ENCODE results near the gene SLC25A31.

The SLC25A31 gene

DNA sequence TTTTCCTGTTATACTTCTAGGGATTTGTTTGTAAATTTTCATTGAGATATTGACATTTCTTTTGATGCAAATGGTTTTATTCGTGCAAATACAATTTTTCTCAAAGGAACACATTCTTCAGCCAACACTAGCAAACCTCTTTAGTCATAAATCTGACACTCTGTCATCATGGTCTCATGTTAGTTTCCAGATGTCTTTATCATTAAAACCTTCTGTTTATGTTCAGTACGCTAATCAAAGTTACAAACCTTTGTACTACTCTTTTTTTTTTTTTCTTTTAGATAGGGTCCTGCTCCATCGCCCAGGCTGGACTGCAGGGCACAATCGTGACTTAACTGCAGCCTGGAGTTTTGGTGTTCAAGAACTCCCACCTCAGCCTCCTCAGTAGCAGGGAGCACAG is 7.1 kb downstream of the SLC25A31 start:
- Histone ChIP-seq H3K36me3 (ENCODE audit: low read depth) (no peaks in the 10 kb centered on the region), H3K4me3 (ENCODE audit: severe bottlenecking) (no peak overlapping the region), H3K4me1 (ENCODE audit: insufficient read depth, poor library complexity, severe bottlenecking) (no peaks in the 10 kb centered on the region), H3K27me3 (ENCODE audit: insufficient read depth, poor library complexity, severe bottlenecking) (no peaks in the 10 kb centered on the region), H3K9me3 (ENCODE audit: severe bottlenecking) (no peaks in the 10 kb centered on the region), H3K27ac (ENCODE audit: poor library complexity, severe bottlenecking) (no peak overlapping the region)
- TF ChIP-seq, protein P1, sequence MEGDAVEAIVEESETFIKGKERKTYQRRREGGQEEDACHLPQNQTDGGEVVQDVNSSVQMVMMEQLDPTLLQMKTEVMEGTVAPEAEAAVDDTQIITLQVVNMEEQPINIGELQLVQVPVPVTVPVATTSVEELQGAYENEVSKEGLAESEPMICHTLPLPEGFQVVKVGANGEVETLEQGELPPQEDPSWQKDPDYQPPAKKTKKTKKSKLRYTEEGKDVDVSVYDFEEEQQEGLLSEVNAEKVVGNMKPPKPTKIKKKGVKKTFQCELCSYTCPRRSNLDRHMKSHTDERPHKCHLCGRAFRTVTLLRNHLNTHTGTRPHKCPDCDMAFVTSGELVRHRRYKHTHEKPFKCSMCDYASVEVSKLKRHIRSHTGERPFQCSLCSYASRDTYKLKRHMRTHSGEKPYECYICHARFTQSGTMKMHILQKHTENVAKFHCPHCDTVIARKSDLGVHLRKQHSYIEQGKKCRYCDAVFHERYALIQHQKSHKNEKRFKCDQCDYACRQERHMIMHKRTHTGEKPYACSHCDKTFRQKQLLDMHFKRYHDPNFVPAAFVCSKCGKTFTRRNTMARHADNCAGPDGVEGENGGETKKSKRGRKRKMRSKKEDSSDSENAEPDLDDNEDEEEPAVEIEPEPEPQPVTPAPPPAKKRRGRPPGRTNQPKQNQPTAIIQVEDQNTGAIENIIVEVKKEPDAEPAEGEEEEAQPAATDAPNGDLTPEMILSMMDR (IDR thresholded peaks at IDR 0.05; ENCODE audit: poor library complexity, severe bottlenecking) = no peak
- ATAC-seq (ENCODE audit: low read depth) = no peak
- DNase-seq (ENCODE audit: low spot score) = no peak

DNA sequence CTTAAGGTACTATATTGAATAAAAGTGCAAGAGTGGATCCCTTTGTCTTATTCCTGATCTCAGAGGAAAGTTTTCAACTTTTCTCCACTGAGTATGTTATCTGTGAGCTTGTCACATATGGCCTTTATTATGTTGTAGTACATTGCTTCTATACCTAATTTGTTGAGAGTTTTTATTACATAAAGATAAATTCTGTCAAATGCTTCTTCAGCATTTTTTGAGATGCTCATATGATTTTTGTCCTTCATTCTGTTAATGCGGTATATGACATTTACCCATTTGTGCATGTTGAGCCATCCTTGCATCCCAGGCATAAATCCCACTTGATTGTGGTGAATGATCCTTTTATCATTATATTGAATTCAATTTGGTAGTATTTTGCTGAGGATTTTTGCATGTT is 11.0 kb downstream of the SLC25A31 start:
- no peak overlapping the region for H3K27ac ChIP-seq (ENCODE audit: poor library complexity, severe bottlenecking)
- H3K27me3 ChIP-seq (ENCODE audit: insufficient read depth, poor library complexity, severe bottlenecking) = no peaks in the 10 kb centered on the region
- no peaks in the 10 kb centered on the region for H3K9me3 ChIP-seq (ENCODE audit: severe bottlenecking)
- no peak overlapping the region for H3K4me3 ChIP-seq (ENCODE audit: severe bottlenecking)
- TF ChIP-seq, protein P1 (IDR thresholded peaks at IDR 0.05; ENCODE audit: poor library complexity, severe bottlenecking) = no peak
- DNase-seq (ENCODE audit: low spot score) = no peak
- H3K4me1 ChIP-seq (ENCODE audit: insufficient read depth, poor library complexity, severe bottlenecking) = no peaks in the 10 kb centered on the region
- no peaks in the 10 kb centered on the region for H3K36me3 ChIP-seq (ENCODE audit: low read depth)
- ATAC-seq (ENCODE audit: low read depth) = no peak

DNA sequence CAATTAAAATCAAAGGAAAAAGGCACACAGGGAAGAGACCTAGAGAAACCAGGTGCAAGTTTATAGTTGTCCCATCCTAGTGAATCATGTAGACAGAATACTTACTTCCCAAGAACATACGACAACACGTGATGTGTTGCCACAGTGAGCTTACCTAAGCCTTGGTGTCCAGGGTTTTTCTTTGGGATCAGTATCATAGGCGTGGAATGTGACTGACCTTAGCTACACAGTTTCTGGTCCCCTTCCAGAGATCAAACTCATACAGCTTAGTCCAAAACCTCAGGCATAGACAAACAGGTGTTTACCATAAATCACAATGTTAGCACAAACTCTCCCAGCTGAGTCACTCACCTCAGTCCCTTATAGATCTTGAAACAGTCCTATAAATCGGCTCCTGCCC is 17.7 kb downstream of the SLC25A31 start:
- no peak for ATAC-seq (ENCODE audit: low read depth)
- Histone ChIP-seq H3K27me3 (ENCODE audit: insufficient read depth, poor library complexity, severe bottlenecking) (no peaks in the 10 kb centered on the region), H3K4me1 (ENCODE audit: insufficient read depth, poor library complexity, severe bottlenecking) (no peaks in the 10 kb centered on the region), H3K9me3 (ENCODE audit: severe bottlenecking) (no peaks in the 10 kb centered on the region), H3K27ac (ENCODE audit: poor library complexity, severe bottlenecking) (no peak overlapping the region), H3K4me3 (ENCODE audit: severe bottlenecking) (no peak overlapping the region), H3K36me3 (ENCODE audit: low read depth) (no peaks in the 10 kb centered on the region)
- TF ChIP-seq, protein P1 (IDR thresholded peaks at IDR 0.05; ENCODE audit: poor library complexity, severe bottlenecking) = no peak
- DNase-seq (ENCODE audit: low spot score) = no peak

DNA sequence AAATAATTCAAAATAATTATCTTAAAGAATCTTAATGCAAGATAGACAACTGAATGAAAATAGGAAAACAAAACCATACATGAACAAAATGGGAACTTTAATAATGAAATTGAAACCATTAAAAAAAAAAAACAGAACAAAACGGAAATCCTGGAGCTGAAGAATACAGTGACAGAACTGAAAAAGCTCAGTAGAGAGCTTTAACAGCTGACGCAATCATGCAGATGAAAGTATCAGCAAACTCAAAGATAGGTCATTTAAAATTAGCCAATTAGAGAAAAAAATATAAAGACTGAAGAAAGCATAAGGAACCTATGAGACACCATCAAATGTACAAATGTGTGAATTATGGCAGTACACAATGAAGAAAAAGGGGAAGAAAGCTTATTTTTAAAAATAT is 18.8 kb downstream of the SLC25A31 start:
- no peaks in the 10 kb centered on the region for H3K27me3 ChIP-seq (ENCODE audit: insufficient read depth, poor library complexity, severe bottlenecking)
- no peak overlapping the region for H3K4me3 ChIP-seq (ENCODE audit: severe bottlenecking)
- TF ChIP-seq, protein P1 (IDR thresholded peaks at IDR 0.05; ENCODE audit: poor library complexity, severe bottlenecking) = no peak
- H3K9me3 ChIP-seq (ENCODE audit: severe bottlenecking) = no peaks in the 10 kb centered on the region
- H3K27ac ChIP-seq (ENCODE audit: poor library complexity, severe bottlenecking) = no peak overlapping the region
- no peaks in the 10 kb centered on the region for H3K4me1 ChIP-seq (ENCODE audit: insufficient read depth, poor library complexity, severe bottlenecking)
- no peaks in the 10 kb centered on the region for H3K36me3 ChIP-seq (ENCODE audit: low read depth)
- no peak for DNase-seq (ENCODE audit: low spot score)
- no peak for ATAC-seq (ENCODE audit: low read depth)

DNA sequence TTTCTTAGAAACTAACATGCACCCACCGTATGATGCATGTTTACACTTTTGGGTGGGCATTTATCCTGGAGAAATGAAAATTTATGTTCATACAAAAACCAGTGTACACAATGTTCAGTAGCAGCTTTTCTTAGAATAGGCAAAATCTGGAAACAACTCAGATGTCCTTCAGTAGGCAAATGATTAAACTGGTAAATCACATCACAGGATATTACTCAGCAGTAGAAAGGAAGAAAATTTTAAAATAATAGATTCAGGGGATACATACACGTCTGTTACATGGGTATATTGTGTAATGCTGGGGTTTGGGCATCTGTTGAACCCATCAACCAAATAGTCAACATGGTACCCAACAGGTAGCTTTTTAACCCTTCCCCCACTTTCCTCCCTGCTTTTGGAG is 26.7 kb downstream of the SLC25A31 start:
- Histone ChIP-seq H3K9me3 (ENCODE audit: severe bottlenecking) (no peaks in the 10 kb centered on the region), H3K4me3 (ENCODE audit: severe bottlenecking) (no peak overlapping the region), H3K27ac (ENCODE audit: poor library complexity, severe bottlenecking) (no peak overlapping the region), H3K27me3 (ENCODE audit: insufficient read depth, poor library complexity, severe bottlenecking) (no peaks in the 10 kb centered on the region), H3K36me3 (ENCODE audit: low read depth) (no peaks in the 10 kb centered on the region), H3K4me1 (ENCODE audit: insufficient read depth, poor library complexity, severe bottlenecking) (no peaks in the 10 kb centered on the region)
- ATAC-seq (ENCODE audit: low read depth) = no peak
- DNase-seq (ENCODE audit: low spot score) = no peak
- TF ChIP-seq, protein P1 (IDR thresholded peaks at IDR 0.05; ENCODE audit: poor library complexity, severe bottlenecking) = no peak
